ENCODE results near the gene SYNGAP1. TPM values are rescaled to one million over a fixed set of nuclear protein-coding genes. Genes with fewer than 3 reads are reported as not detected.

The SYNGAP1 gene
- polyA plus RNA-seq, 3 donors from 2014 or later, result 0.02 to 0.32 (median 0.20) TPM

- Mint-ChIP-seq H3K27ac (peak within 1 kb of the TSS; percentile 97 to 99 (median 98)), H3K4me3 (peak within 1 kb of the TSS; percentile 85 to 95 (median 91)), H3K4me1 (peaks cover 43 to 53% of the 10 kb centered on the region in 2 donors), H3K36me3 (peaks cover 0 to 27% (median 3%) of the 10 kb centered on the region in 3 donors), H3K9me3 (no peaks in the 10 kb centered on the region), H3K27me3 (ENCODE audit: low read depth in 3 of 3) (peaks cover 7 to 22% (median 12%) of the 10 kb centered on the region in 3 donors)
- peak in 2 of 3 donors; percentile 92 to 94 for DNase-seq
Observed at GRCh38 chr6:33410711-33411631, 8.9 kb upstream of the SYNGAP1 start, which contains the start of gene PHF1. TSS of gene PHF1 (plus strand) at chr6:33411014. CDS start at chr6:33412264, 1,250 bp downstream.

- peaks cover 7 to 26% (median 12%) of the 10 kb centered on the region in 3 donors for H3K27me3 Mint-ChIP-seq (ENCODE audit: low read depth in 3 of 3)
- H3K27ac Mint-ChIP-seq, result peak overlapping the region; percentile 89 to 99 (median 92)
- no peak for DNase-seq
- H3K4me1 Mint-ChIP-seq, result peaks cover 49 to 59% of the 10 kb centered on the region in 2 donors
- H3K9me3 Mint-ChIP-seq, result no peaks in the 10 kb centered on the region
- peaks cover 0 to 27% (median 3%) of the 10 kb centered on the region in 3 donors for H3K36me3 Mint-ChIP-seq
- peak overlapping the region; percentile 82 to 95 (median 87) for H3K4me3 Mint-ChIP-seq
Observed at GRCh38 chr6:33411632-33412005, 8.2 kb upstream of the SYNGAP1 start.

- peak overlapping the region; percentile 81 to 99 (median 90) for H3K27ac Mint-ChIP-seq
- H3K4me1 Mint-ChIP-seq, result peaks cover 57 to 66% of the 10 kb centered on the region in 2 donors
- peak overlapping the region; percentile 61 to 95 (median 87) for H3K4me3 Mint-ChIP-seq
- no peaks in the 10 kb centered on the region for H3K9me3 Mint-ChIP-seq
- DNase-seq, result no peak
- H3K27me3 Mint-ChIP-seq (ENCODE audit: low read depth in 3 of 3), result peaks cover 7 to 30% (median 17%) of the 10 kb centered on the region in 3 donors
- peaks cover 0 to 27% (median 3%) of the 10 kb centered on the region in 3 donors for H3K36me3 Mint-ChIP-seq
Observed at GRCh38 chr6:33412140-33413009, 7.5 kb upstream of the SYNGAP1 start.

GRCh38 chr6:33413241-33414120 lies 6.4 kb upstream of the SYNGAP1 start:
- peaks cover 68 to 77% of the 10 kb centered on the region in 2 donors for H3K4me1 Mint-ChIP-seq
- H3K36me3 Mint-ChIP-seq, result peaks cover 0 to 27% (median 3%) of the 10 kb centered on the region in 3 donors
- H3K27ac Mint-ChIP-seq, result peak overlapping the region; percentile 70 to 91 (median 82)
- H3K4me3 Mint-ChIP-seq, result peak overlapping the region in 4 of 5 donors; percentile 41 to 91 (median 65)
- peaks cover 15 to 41% (median 28%) of the 10 kb centered on the region in 3 donors for H3K27me3 Mint-ChIP-seq (ENCODE audit: low read depth in 3 of 3)
- H3K9me3 Mint-ChIP-seq, result no peaks in the 10 kb centered on the region
- no peak for DNase-seq

- Mint-ChIP-seq H3K27me3 (ENCODE audit: low read depth in 3 of 3) (peaks cover 14 to 43% (median 28%) of the 10 kb centered on the region in 3 donors), H3K27ac (peak overlapping the region; percentile 26 to 100 (median 86)), H3K4me1 (peaks cover 74 to 83% of the 10 kb centered on the region in 2 donors), H3K36me3 (peaks cover 0 to 27% (median 3%) of the 10 kb centered on the region in 3 donors), H3K9me3 (no peaks in the 10 kb centered on the region), H3K4me3 (peak overlapping the region in 2 of 5 donors; percentile 33 to 47)
- no peak for DNase-seq
Observed at GRCh38 chr6:33414592-33415271, 5.1 kb upstream of the SYNGAP1 start.

- DNase-seq, result no peak
- Mint-ChIP-seq H3K27ac (peak overlapping the region; percentile 58 to 100 (median 87)), H3K9me3 (no peaks in the 10 kb centered on the region), H3K4me3 (peak overlapping the region; percentile 49 to 70 (median 64)), H3K4me1 (peaks cover 74 to 79% of the 10 kb centered on the region in 2 donors), H3K27me3 (ENCODE audit: low read depth in 3 of 3) (peaks cover 11 to 35% (median 22%) of the 10 kb centered on the region in 3 donors), H3K36me3 (peaks cover 0 to 27% (median 3%) of the 10 kb centered on the region in 3 donors)
Observed at GRCh38 chr6:33415831-33416230, 4.0 kb upstream of the SYNGAP1 start.

- Mint-ChIP-seq H3K4me3 (peak overlapping the region; percentile 94 to 96 (median 94)), H3K9me3 (no peaks in the 10 kb centered on the region), H3K27me3 (ENCODE audit: low read depth in 3 of 3) (peaks cover 12 to 35% (median 22%) of the 10 kb centered on the region in 3 donors), H3K27ac (peak overlapping the region; percentile 97 to 100 (median 100)), H3K4me1 (peaks cover 70 to 80% of the 10 kb centered on the region in 2 donors), H3K36me3 (peaks cover 0 to 27% (median 3%) of the 10 kb centered on the region in 3 donors)
- no peak for DNase-seq
Observed at GRCh38 chr6:33416386-33417127, 3.3 kb upstream of the SYNGAP1 start.

- H3K36me3 Mint-ChIP-seq, result peaks cover 0 to 26% (median 3%) of the 10 kb centered on the region in 3 donors
- no peaks in the 10 kb centered on the region for H3K9me3 Mint-ChIP-seq
- DNase-seq, result no peak
- H3K27me3 Mint-ChIP-seq (ENCODE audit: low read depth in 3 of 3), result peaks cover 12 to 30% (median 20%) of the 10 kb centered on the region in 3 donors
- H3K4me1 Mint-ChIP-seq, result peaks cover 66 to 75% of the 10 kb centered on the region in 2 donors
- peak overlapping the region; percentile 94 to 96 (median 94) for H3K4me3 Mint-ChIP-seq
- H3K27ac Mint-ChIP-seq, result peak overlapping the region; percentile 97 to 100 (median 100)
Observed at GRCh38 chr6:33417128-33417902, 2.5 kb upstream of the SYNGAP1 start.

GRCh38 chr6:33417903-33418689 lies 1.8 kb upstream of the SYNGAP1 start, which contains the start of gene CUTA:
TSS of gene CUTA (minus strand) at chr6:33418107. CDS start at chr6:33418000, 107 bp downstream.
- peak; percentile 99 for DNase-seq
- Mint-ChIP-seq H3K27me3 (ENCODE audit: low read depth in 3 of 3) (peaks cover 12 to 26% (median 20%) of the 10 kb centered on the region in 3 donors), H3K36me3 (peaks cover 0 to 20% (median 3%) of the 10 kb centered on the region in 3 donors), H3K4me1 (peaks cover 60 to 67% of the 10 kb centered on the region in 2 donors), H3K27ac (peak within 1 kb of the TSS; percentile 97 to 100 (median 100)), H3K9me3 (no peaks in the 10 kb centered on the region), H3K4me3 (peak within 1 kb of the TSS; percentile 94 to 96 (median 94))

GRCh38 chr6:33418690-33419291 lies 1.1 kb upstream of the SYNGAP1 start:
- peak overlapping the region; percentile 97 to 100 (median 100) for H3K27ac Mint-ChIP-seq
- H3K27me3 Mint-ChIP-seq (ENCODE audit: low read depth in 3 of 3), result peaks cover 12 to 25% (median 20%) of the 10 kb centered on the region in 3 donors
- peaks cover 0 to 15% (median 0%) of the 10 kb centered on the region in 3 donors for H3K36me3 Mint-ChIP-seq
- H3K4me3 Mint-ChIP-seq, result peak overlapping the region; percentile 94 to 96 (median 94)
- H3K9me3 Mint-ChIP-seq, result no peaks in the 10 kb centered on the region
- H3K4me1 Mint-ChIP-seq, result peaks cover 57 to 65% of the 10 kb centered on the region in 2 donors
- peak; percentile 41 to 50 (median 44) for DNase-seq
